Ureter (tissue), 1 donor: ENCODE data around the gene HSPA8. TPM values are rescaled to one million over a fixed set of nuclear protein-coding genes. Genes with fewer than 3 reads are reported as not detected.
"Not testable (repeated sequence)": the region's sequence is repeated elsewhere in the genome, so short reads cannot be mapped to it uniquely, and the experiment has no call there.

Source experiments
- DNase-seq: peaks from one replicate; pipeline ENCODE4 v3.0.0-alpha.2; 2020; ENCODE audit warnings: low spot score
- total RNA-seq: library from RNA; stranded (reverse); gene quantifications from one replicate; pipeline ENCODE4 v1.2.4, GENCODE V29; 2023
- donor health status: DM: yes; HTN: yes; CAD: no.

Gene HSPA8
- total RNA-seq, result 1,206 TPM

DNA sequence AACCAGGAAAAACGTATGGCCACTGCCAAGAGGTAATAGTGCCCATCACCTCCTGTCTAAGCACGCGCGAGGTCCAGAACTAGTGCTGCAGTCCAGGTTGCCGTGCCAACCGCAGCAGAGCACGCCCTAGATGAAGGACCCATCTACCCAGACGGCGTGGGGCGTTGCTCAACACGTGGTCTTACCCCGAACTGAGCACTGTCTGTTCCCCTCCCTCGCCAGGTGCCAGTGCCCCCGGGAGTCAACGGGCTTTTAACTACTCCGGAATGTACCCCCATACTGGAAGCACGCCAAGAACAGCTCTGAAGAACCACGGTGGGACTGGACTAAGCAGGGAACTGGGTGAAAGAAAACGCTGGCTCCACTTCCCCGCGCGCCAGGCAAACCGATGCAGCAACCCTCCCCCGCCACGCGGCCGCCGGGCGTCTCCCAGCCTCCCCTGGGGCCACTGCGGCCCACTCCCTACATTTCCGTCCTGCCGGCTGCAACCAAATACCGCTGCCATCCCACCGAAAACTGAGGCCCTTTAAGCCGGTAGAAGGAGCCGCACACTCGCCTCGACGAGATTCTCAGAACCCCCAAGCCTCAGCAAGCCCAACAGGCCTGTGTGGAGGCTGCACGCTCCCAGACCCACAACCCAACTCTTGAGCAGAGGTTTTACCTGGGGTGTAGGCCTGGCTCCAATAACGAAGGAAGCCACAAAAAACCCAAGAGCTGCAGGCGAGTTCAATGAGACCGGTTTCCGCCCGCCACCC, at the start of gene HSPA8:
Gene HSPA8, minus strand, starts transcription at position 734 of the 755 bp plus-strand sequence. CDS start 812 bp downstream, outside the sequence.
- peak; percentile 76 for DNase-seq

DNA sequence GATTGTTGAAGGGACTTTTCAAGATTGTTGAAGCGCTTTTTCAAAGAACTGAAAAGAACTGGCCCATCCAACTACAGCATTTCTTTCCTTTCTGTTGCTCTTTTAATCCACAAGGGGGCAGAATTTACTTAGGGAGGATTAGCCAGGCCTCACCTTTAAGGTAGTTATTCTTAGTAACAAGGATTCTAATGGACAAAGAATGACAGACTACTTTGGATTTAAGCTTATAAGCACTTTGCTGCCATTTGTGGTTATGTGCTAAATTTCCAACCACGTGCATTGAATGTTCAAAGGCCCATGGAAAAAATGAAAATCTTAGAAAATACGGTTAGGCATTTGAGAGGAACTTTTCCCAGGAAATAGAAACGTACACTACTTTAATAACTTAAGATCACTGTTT, 49.5 kb upstream of the HSPA8 start:
- no peak for DNase-seq

DNA sequence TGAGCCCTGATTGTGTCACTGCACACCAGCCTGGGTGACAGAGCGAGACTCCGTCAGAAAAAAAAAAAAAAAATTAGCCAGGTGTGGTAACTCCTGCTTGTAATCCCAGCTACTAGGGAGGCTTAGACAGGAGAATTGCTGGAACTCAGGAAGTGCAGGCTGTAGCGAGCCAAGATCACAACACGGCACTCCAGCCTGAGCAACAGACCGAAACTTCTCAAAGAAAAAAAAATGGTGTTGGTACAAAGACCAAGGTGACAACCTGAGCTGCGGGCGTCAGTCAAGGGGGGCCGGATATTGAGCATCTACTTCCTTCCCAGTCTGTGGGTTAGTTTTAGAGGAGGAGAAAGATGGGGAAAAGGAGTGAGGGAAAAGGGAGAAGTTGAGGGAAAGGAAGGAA, 48.5 kb upstream of the HSPA8 start:
- DNase-seq, result no peak

DNA sequence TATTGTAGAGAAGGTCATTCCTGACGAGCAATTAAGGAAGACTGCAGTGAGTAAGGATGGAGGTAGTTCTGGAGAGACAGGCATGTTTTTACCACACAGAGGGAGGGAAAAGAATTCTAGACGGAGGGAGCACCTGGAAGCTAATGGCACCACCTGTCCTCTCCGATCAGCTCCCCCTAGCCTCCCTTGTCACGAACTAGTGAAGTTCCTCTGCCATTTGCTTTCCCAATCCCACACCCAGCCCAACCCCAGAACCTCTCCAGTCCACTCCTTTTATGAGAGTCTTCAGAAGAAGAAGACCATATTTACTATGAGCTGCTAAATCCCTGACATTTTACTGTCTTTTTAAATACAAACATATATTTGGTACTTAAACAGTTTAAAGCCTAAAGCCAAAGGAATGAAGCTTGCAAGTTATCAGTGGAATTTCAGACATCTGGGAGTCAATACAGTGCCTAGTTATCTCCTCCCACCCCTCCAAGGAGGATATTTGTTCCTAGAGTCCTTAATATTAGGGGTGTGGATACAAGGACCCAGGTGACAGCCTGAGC, 46.1 kb upstream of the HSPA8 start:
- DNase-seq, result no peak

DNA sequence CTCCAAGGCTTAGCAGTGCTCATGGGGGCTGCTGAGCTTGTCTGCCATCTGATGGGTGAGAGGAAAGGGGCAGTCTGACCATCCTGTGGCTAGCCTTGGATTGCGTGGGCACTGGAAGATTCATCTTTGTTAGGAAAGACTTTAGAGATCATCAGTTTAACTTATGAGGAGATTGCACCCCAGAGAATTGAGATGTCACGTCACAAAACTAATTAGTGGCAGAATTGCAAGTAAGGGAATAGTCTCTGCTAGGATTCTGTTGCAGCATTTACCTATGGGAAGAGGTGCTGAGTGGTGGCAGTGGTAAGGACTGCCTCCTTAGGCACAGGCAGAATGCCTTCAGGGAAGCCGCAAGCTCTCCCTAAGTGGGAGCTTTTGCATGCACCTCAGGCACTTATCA, 42.8 kb upstream of the HSPA8 start:
- DNase-seq, result no peak

DNA sequence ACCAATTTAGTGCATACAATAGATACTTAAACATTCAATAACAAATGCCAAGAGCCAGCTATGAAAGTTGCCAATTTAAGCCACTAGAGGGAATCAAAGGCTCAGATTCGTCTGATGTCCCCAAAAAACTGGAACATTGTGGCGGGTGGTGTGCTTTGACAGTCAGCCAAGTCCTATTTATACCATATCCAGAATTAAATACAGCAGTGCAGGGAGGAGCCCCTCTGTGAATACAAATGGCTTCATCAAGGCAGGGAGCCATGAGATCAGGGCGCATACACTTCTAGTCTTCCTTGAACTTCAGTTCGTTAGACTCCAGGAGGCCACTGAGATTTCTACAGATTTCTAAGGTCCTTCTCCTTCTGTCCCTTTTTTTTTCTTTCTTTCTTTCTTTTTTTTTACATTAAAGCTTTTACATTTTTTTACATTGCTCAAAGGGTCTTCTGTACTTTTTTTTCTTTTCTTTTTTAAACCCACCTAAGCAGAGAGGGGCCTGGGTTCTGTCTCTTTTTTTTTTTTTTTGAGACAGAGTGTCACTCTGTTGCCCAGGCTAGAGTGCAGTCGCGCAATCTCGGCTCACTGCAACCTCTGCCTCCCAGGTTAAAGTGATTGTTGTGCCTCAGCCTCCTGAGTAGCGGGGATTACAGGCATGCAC, 41.5 kb upstream of the HSPA8 start:
- DNase-seq, result peak; percentile 67

DNA sequence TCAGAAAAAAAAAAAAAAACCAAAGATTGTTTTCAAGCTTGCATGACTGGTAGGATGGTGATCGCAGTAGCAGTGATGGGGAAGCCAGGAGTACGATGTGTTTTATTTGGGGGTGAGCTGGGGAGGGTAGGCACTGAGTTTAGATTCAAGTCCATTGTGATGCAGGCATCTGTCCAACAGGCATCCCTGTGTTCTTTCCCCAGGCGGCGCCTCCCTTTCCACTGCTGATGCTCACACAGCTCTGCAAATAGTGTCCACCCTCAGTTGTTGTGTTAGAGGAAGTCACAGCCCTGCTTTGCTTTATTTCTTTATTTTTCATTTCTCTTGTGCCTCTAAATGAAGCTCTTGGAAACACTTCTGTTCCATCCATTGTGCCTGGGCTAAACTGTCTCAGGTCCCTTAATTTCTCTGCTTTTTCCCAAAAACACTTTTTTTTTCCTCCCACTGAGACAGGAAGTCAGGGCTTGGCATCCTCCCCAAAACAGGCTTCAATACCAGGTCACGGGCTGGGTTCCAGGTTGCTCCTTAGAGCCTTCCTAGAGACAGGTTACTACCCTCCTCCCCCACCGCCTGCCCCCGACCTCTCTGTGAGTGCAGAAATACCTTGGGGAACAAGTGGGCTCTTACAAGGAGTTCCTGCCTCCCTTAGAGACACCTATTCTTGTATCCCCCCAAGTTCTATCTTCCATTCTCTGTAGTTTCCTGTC, 38.6 kb upstream of the HSPA8 start:
- DNase-seq, result no peak

DNA sequence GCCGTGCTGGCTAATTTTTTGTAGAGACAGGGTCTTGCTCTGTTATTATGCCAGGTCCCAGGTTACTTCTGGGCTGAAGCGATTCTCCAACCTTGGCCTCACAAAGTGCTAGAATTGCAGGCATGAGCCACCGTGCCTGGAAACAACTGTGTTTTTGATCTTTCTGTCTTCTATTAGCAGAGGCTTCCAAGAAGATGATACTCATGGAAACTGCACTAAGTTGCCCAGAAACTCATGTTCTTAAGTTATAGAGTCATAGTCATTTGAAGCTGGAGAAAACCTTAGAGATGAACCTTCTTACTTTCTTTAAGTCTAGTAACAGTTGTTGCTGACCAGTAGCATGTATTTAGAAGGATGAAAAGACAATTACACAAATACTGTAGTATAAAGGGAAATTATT, 37.1 kb upstream of the HSPA8 start:
- DNase-seq, result no peak

DNA sequence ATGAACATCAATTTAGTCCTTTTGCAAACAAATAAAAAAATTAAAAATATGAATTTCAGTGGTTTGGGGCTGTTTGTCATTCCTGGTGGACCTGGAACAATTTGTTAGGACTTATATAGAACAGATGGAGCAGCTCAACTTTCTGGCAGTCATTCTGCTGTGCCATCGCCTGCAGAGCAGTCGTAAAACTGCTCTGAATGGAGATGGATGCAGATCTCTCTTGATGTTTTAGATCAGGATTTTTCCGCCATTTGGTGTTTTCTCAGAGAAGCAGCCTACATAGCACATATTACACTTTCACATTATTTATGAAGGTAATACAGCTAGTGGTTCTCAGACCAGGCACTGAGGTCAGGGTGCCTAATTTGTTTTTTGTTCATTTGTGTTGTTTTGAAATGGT, 31.8 kb upstream of the HSPA8 start:
- no peak for DNase-seq

DNA sequence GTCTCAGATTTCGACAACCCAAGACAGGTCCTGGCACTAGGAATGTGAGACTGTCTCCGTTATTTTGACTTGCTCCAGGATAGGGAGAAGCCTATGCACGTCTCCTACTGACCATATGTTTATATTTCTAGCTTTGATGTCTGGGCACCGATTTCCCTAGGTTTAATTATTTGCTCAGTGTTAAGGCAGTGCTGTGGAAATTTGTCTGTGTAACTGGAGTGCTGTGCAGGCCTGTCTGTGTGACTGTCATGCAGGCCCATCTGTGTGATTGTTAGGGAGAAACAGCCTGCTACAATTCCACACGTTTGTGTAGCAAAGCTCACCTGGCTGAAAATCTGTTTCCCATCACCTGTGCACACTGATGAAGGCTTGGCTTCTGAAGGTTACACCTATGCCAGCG, 29.6 kb upstream of the HSPA8 start:
- DNase-seq, result no peak

DNA sequence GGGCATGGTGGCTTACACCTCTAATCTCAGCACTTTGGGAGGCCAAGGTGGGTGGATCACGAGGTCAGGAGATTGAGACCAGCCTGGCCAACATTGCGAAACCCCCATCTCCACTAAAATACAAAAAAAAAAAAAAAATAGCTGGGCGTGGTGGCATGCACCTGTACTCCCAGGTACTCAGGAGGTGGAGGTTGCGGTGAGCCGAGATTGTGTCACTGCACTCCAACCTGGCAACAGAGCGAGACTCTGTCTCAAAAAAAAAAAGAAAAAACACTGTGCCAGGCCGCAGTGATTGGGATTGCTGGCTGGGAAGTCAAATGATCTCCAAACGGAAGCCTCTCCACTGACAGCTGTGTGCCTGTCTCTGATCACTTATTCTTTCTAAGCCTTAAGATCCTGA, 28.2 kb upstream of the HSPA8 start:
- DNase-seq, result not testable (repeated sequence)

DNA sequence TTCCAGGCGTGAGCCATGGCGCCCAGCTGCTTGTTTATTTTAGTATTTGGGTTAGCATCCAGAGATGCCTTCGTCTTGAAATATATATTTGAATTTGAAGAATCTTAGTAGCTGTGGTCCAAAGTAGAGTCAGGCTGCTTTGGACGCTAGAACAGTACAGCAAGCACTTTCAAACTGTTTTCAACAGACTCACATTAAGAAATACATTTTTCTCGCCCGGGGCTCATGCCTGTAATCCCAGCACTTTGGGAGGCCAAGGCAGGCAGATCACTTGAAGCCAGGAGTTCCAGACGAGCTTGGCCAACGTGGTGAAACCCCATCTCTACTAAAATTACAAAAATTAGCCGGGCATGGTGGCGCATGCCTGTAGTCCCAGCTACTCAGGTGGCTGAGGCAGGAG, 27.0 kb upstream of the HSPA8 start:
- DNase-seq, result not testable (repeated sequence)

DNA sequence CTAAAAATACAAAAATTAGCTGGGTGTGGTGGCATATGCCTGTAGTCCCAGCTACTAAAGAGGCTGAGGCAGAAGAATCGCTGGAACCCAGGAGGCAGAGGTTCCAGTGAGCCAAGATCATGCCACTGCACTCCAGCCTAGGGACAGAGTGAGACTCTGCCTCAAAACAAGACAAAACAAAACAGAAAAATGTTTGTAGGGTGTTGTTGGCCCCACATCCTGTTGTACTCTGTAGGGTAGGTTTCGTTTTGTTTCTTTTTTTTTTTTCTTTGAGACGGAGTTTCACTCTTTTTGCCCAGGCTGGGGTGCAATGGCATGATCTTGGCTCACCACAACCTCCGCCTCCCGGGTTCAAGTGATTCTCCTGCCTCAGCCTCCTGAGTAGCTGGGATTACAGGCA, 25.7 kb upstream of the HSPA8 start:
- not testable (repeated sequence) for DNase-seq

DNA sequence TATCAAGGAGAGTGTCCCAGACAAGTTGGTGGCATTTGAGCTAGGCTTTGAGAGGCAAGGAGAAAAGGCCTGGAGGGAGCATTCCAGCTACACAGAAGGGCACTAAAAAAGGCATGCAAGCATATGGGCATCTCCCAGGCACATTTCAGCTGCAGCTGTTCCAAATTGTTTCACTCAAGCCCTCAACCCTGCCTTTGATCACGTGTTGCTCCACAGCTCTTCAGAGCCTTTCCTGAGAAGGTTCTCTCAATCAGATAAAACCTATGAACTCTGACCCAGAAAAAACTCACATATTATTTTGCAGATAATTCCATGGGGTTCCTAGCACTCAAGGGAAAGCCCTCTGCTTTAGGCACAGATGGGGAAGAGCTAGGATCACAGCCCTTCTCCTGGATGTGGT, 24.4 kb upstream of the HSPA8 start:
- DNase-seq, result no peak

DNA sequence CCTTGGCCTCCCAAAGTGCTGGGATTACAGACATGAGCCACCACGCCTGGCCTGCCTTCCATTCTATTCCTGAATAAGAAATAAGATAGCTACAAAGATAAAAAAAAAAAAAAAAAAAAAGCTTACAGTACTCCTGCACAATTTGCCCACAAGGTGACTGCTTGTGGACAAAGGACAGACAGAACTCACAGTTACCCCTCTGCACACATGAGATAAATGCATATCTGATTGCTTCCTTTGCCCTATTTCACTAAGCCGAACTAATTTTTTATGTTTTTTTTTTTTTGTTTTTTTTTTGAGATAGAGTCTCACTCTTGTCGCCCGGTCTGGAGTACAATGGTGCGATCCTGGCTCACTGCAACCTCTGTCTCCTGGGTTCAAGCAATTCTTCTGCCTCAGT, 23.6 kb upstream of the HSPA8 start:
- no peak for DNase-seq

DNA sequence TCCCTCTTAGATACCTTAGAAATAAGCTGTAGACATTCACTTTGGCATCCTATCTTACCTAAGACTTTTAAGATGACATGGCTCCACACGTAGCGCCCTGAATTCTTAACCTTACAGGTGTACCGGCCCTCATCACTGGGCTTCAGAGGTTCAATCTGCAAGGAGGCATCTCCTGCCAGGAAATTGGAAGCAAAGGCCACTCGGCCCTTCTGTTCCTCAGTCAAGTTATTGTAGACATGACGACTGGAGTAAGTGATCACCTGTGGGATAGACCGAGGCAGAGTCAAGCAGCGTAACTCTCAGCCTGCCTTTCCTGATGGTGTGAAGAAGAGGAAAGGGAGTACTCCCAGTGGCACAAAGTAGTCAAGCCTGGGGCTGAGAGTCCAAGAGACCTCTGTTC, 22.5 kb upstream of the HSPA8 start:
- no peak for DNase-seq

DNA sequence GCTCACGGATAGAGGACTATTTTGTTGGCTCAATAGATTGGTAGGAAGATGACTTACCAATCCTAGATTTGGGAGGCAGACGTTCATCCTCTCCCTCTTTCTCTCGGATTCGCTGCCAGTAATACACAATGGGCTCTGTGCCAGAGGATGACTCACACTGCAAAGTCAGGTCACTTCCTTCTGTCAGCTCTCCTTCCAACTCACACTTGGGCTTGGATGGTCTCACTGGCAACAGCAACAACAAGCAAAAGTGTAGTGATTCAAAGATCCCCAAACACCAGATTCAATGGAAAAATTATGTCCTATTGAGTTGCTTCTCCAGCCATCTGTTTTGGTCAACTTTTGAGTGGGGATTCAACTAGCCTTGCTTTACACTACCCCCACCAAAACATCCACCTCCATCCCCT, 21.7 kb upstream of the HSPA8 start:
- DNase-seq, result peak; percentile 88

DNA sequence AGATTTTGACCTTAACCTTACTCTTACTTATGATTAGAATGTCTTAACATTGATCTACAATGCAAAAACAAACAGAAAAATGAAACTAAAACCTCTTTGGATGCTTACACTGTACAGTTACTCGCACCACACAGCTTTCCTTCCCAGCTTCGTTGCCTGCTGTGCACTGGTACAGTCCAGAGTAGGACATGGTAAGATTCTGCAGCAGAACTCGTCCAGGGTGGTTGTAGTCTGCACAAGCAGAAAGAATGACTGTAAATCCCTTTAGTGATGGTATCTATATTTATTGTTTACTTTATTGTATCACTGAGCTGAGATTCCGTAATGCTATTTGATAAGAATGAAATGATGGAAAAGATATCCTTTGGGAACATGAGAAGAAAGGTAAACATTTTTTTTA, 21.0 kb upstream of the HSPA8 start:
- DNase-seq, result no peak

DNA sequence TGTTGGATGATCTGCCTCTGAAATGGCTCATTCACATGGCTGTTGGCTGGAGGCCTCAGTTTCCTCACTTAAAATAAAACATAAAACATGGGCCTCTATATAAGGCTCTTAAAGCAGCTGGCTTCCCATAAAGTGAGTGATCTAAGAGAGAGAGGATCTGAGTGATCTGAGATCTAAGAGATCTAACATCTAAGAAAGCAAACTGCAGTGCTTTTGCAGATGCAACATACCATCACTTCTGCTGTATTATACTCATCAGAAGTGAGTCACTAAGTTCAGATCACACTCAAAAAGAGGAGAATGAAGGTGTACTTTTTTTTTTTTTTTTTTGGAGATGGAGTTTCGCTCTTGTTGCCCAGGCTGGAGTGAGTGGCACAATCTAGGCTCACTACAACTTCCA, 18.1 kb upstream of the HSPA8 start:
- no peak for DNase-seq

DNA sequence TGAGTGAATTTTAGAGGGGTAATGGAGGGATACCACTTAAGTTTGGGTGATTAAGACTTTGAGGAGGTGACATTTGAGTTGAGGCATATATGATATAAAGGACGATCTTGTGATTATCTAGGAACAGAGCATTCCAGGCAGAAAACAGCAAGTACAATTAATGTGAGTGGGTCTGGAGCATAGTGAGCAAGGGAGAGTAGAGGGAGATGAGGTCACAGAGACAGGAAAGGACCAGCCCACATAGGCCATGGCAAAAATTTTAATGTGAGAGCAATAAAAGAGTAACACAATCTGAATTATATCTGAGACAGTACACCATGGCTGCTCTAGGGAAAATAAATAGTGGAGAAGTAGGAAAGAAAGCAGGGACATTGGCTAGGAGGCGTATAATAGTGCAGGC, 14.5 kb upstream of the HSPA8 start:
- DNase-seq, result no peak

DNA sequence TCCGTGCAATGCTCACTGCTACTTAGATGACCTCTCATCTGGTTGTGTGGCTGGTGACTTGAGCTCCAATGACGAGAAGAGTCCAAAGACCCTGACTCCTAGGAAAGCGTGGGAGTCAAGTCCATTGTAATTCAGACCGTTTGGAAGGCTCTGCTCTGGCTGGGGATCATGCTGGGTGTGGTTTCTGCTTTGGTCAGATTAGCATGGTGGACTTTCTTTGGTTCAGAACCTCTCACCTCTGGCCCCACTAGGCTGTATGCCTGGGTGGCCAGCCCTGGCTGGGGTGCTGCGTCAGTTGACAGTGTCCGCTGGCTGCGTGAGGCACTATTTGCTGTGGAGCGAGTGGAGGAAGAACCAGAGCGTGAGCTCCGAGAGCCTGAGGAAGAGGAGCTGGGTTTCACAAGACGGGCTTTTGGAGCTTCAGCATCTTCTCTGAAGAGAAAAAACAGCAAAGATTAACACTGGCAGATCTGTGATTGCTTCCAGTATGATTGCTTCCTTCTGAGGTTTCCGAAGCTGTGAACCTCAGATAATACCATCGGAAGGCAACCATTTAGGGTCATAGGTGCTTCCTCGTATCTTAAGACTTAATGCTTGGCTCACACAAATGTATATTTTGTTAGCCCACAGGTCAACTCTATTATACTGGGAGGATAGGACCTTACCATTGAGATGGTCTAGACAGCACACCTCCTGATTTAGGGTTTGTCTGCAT, 11.6 kb upstream of the HSPA8 start:
- no peak for DNase-seq

DNA sequence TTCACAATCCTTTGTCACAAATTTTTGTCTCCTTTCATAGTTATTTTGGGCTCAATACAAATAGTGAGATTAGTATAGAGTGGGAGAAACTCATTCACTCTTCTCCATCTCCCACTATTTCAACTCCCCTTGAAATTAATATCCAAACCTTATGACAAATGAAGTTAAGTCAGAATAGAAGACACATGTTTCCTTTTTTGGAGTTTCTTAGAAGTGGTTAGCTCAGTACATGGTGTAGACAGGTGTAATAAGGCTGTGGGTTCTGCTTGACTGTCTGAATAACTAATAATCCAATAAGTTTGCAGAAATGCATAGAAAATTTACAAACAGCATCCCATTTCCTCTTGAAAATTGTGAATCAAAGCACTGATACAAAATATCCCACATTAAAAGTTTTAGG, 10.8 kb upstream of the HSPA8 start:
- no peak for DNase-seq
